Neural crest cell (in vitro differentiated cells): ENCODE measurements around the gene JOSD1. TPM values are rescaled to one million over a fixed set of nuclear protein-coding genes. Genes with fewer than 3 reads are reported as not detected.

Experiments
- DNase-seq: peaks from one replicate; pipeline ENCODE4 v3.0.0; 2021; ENCODE audit warnings: low read depth, mixed read lengths, low spot score
- H3K27ac Mint-ChIP-seq: one replicate; pipeline ENCODE4 v1.8.0; 2021; ENCODE audit warnings: mild to moderate bottlenecking, mixed read lengths; ENCODE audit not compliant: unreplicated experiment
- H3K27me3 Mint-ChIP-seq: 2 replicates; pipeline ENCODE4 v1.8.0; 2021; ENCODE audit warnings: low read depth, mild to moderate bottlenecking, mixed read lengths
- H3K36me3 Mint-ChIP-seq: 2 replicates; pipeline ENCODE4 v1.8.0; 2021; ENCODE audit warnings: low read depth, mild to moderate bottlenecking, mixed read lengths
- H3K4me1 Mint-ChIP-seq: 2 replicates; pipeline ENCODE4 v1.8.0; 2021; ENCODE audit warnings: mixed read lengths
- H3K4me3 Mint-ChIP-seq: one replicate; pipeline ENCODE4 v1.8.0; 2021; ENCODE audit warnings: mild to moderate bottlenecking, mixed read lengths
- H3K9me3 Mint-ChIP-seq: 2 replicates; pipeline ENCODE4 v1.8.0; 2021; ENCODE audit warnings: mixed read lengths
- CTCF ChIP-seq: fragments of 200-600 bp; sonication (generic); conservative IDR thresholded peaks from 2 replicates; pipeline ENCODE4 v1.5.0; 2021; ENCODE audit warnings: antibody characterized with exemption, mild to moderate bottlenecking
- total RNA-seq: library from RNA; stranded (reverse); gene quantifications from 2 replicates; pipeline ENCODE4 v1.2.1, GENCODE V29; 2021

The JOSD1 gene
- total RNA-seq, 1 donor from 2014 or later, result 51.8 TPM

- H3K4me3 Mint-ChIP-seq, result peak overlapping the region; percentile 51
- no peak for DNase-seq
- H3K9me3 Mint-ChIP-seq, result no peaks in the 10 kb centered on the region
- H3K27ac Mint-ChIP-seq, result no peak overlapping the region
- TF ChIP-seq CTCF, result no peak
- H3K36me3 Mint-ChIP-seq, result peaks cover 9% of the 10 kb centered on the region
- H3K27me3 Mint-ChIP-seq, result no peaks in the 10 kb centered on the region
- no peaks in the 10 kb centered on the region for H3K4me1 Mint-ChIP-seq
Measured at GRCh38 chr22:38735126-38735464, 34.4 kb upstream of the JOSD1 start.

GRCh38 chr22:38734421-38735100 lies 33.8 kb upstream of the JOSD1 start:
- Mint-ChIP-seq H3K4me1 (no peaks in the 10 kb centered on the region), H3K27me3 (no peaks in the 10 kb centered on the region), H3K4me3 (peak overlapping the region; percentile 51), H3K9me3 (no peaks in the 10 kb centered on the region), H3K36me3 (peaks cover 9% of the 10 kb centered on the region), H3K27ac (no peak overlapping the region)
- DNase-seq, result no peak
- TF ChIP-seq CTCF, result no peak

GRCh38 chr22:38733724-38734381 lies 33.1 kb upstream of the JOSD1 start:
- Mint-ChIP-seq H3K9me3 (no peaks in the 10 kb centered on the region), H3K4me3 (no peak overlapping the region), H3K4me1 (no peaks in the 10 kb centered on the region), H3K36me3 (peaks cover 9% of the 10 kb centered on the region), H3K27ac (no peak overlapping the region), H3K27me3 (no peaks in the 10 kb centered on the region)
- TF ChIP-seq CTCF, result no peak
- DNase-seq, result no peak

- H3K9me3 Mint-ChIP-seq, result no peaks in the 10 kb centered on the region
- H3K27ac Mint-ChIP-seq, result no peak overlapping the region
- H3K4me3 Mint-ChIP-seq, result peak overlapping the region; percentile 54
- H3K4me1 Mint-ChIP-seq, result no peaks in the 10 kb centered on the region
- no peaks in the 10 kb centered on the region for H3K27me3 Mint-ChIP-seq
- peaks cover 9% of the 10 kb centered on the region for H3K36me3 Mint-ChIP-seq
- TF ChIP-seq CTCF, result peak; percentile 82
- DNase-seq, result peak; percentile 49
Measured at GRCh38 chr22:38733329-38733723, 32.6 kb upstream of the JOSD1 start.

GRCh38 chr22:38732251-38732815 lies 31.6 kb upstream of the JOSD1 start:
- Mint-ChIP-seq H3K36me3 (peaks cover 7% of the 10 kb centered on the region), H3K27ac (no peak overlapping the region), H3K4me3 (no peak overlapping the region), H3K9me3 (no peaks in the 10 kb centered on the region), H3K4me1 (no peaks in the 10 kb centered on the region), H3K27me3 (no peaks in the 10 kb centered on the region)
- TF ChIP-seq CTCF, result no peak
- no peak for DNase-seq
